HepG2 (cell line): ENCODE measurements around the gene APBB3. TPM values are rescaled to one million over a fixed set of nuclear protein-coding genes. Genes with fewer than 3 reads are reported as not detected.

Experiments
- ATAC-seq: fragments of 200-7000 bp; cut with Tn5 transposase; 3 replicates; pipeline ENCODE4 v1.9.1; 2020; ENCODE audit warnings: mild to moderate bottlenecking, moderate library complexity
- BruUV-seq: library from RNA; stranded (reverse); fragments of 400-500 nt; replicated peaks from 2 replicates; lab custom pipeline; 2021; lab: Mats Ljungman, UMichigan
- CTCF ChIA-PET: fragments of 300-600 bp; formaldehyde crosslinking; extraction: SDS; loops from one replicate; lab custom pipeline; 2021; ENCODE audit warnings: low total read pairs, inconsistent platforms, low intra/inter-chr PET ratio; lab: Yijun Ruan, JAX
- POLR2A ChIA-PET: fragments of 350-600 bp; sonication (Branson Sonifier 250); formaldehyde crosslinking; loops from one replicate; lab custom pipeline; 2020; ENCODE audit warnings: antibody characterized with exemption, inconsistent platforms; lab: Yijun Ruan, JAX
- DNase-seq: peaks from one replicate; pipeline ENCODE4 v3.0.0-alpha.2; 2015; ENCODE audit warnings: low spot score
- FAIRE-seq: peaks from 3 replicates; lab custom pipeline; 2011; peaks lifted over from hg19 to GRCh38; lab: Jason Lieb, UNC
- H2AFZ ChIP-seq: one replicate; pipeline ENCODE4 v1.6.1; 2011; ENCODE audit warnings: low read length, inconsistent platforms
- H3K27ac ChIP-seq: fragments of 300-600 bp; 3 replicates; pipeline ENCODE4 v1.8.0; 2011; ENCODE audit warnings: mixed run types, mild to moderate bottlenecking, mixed read lengths, low read length, inconsistent platforms; ENCODE audit not compliant: insufficient read depth; ENCODE audit errors: extremely low read length
- H3K27me3 ChIP-seq, 2 experiments: fragments of 200-600 bp in 1 of 2; 2 replicates in 1 of 2; 3 replicates in 1 of 2; pipeline versions ENCODE4 v1.6.0 to v1.8.0; 2011; ENCODE audit warnings: low read length in 2 of 2, mild to moderate bottlenecking in 2 of 2, moderate library complexity in 2 of 2, inconsistent platforms in 1 of 2; ENCODE audit not compliant: insufficient read depth in 2 of 2, control insufficient read depth in 1 of 2
- H3K36me3 ChIP-seq, 2 experiments: fragments of 200-600 bp in 1 of 2; replicated peaks in 1 of 2; 2 replicates in 1 of 2; 3 replicates in 1 of 2; pipeline versions ENCODE4 v1.5.1 to v1.8.0; 2011; ENCODE audit warnings: low read length in 2 of 2, inconsistent platforms in 1 of 2; ENCODE audit not compliant: insufficient read depth in 2 of 2, control insufficient read depth in 1 of 2
- H3K4me1 ChIP-seq: 2 replicates; pipeline ENCODE4 v1.5.1; 2012; ENCODE audit warnings: low read length, inconsistent platforms; ENCODE audit not compliant: insufficient read depth
- H3K4me2 ChIP-seq: 2 replicates; pipeline ENCODE4 v1.6.0; 2011; ENCODE audit warnings: low read depth, low read length, inconsistent platforms
- H3K4me3 ChIP-seq, 3 experiments: fragments of 200-600 bp in 1 of 3; sonication (generic), shearing (Covaris generic) in 1 of 3; replicated peaks in 1 of 3; 2 replicates each; pipeline ENCODE4 v1.5.1; 2011 to 2016; ENCODE audit warnings: low read length in 3 of 3, inconsistent platforms in 2 of 3, low read depth in 2 of 3, mild to moderate bottlenecking in 2 of 3, control low read depth in 1 of 3, mixed read lengths in 1 of 3; ENCODE audit not compliant: insufficient read depth in 1 of 3
- H3K79me2 ChIP-seq: one replicate; pipeline ENCODE4 v1.6.1; 2011; ENCODE audit warnings: low read length, inconsistent platforms; ENCODE audit not compliant: insufficient read depth
- H3K9ac ChIP-seq: 2 replicates; pipeline ENCODE4 v1.6.0; 2011; ENCODE audit warnings: mild to moderate bottlenecking, low read depth, low read length, inconsistent platforms; ENCODE audit not compliant: insufficient read depth
- H3K9me3 ChIP-seq: 2 replicates; pipeline ENCODE4 v1.5.1; 2012; ENCODE audit warnings: mild to moderate bottlenecking, low read length
- H4K20me1 ChIP-seq: 2 replicates; pipeline ENCODE4 v1.6.0; 2011; ENCODE audit warnings: inconsistent platforms, mild to moderate bottlenecking, low read length, moderate library complexity; ENCODE audit not compliant: insufficient read depth
- ARID2 ChIP-seq: sonication (generic); formaldehyde crosslinking; IDR thresholded peaks from 2 replicates; pipeline ENCODE4 v1.8.1; 2022; ENCODE audit warnings: mild to moderate bottlenecking, missing genetic modification reagents, borderline replicate concordance
- IRF1 ChIP-seq: sonication (generic); formaldehyde crosslinking; IDR thresholded peaks from 2 replicates; pipeline ENCODE4 v1.4.0; 2020; ENCODE audit warnings: low read depth, mild to moderate bottlenecking, missing genetic modification reagents
- SNAI1 ChIP-seq: sonication (generic); formaldehyde crosslinking; IDR thresholded peaks from 2 replicates; pipeline ENCODE4 v1.5.0; 2020; ENCODE audit warnings: mild to moderate bottlenecking, missing genetic modification reagents, borderline replicate concordance
- ZBTB3 ChIP-seq: sonication (generic); formaldehyde crosslinking; IDR thresholded peaks from 2 replicates; pipeline ENCODE4 v1.4.0; 2020; ENCODE audit warnings: low read depth, mild to moderate bottlenecking, moderate library complexity, missing genetic modification reagents, borderline replicate concordance
- ZBTB34 ChIP-seq: sonication (generic); formaldehyde crosslinking; IDR thresholded peaks from 2 replicates; pipeline ENCODE4 v1.8.0; 2022; ENCODE audit warnings: mild to moderate bottlenecking, missing genetic modification reagents
- ZGPAT ChIP-seq: IDR thresholded peaks from 2 replicates; pipeline ENCODE4 v1.6.1; 2016; ENCODE audit warnings: mild to moderate bottlenecking
- ZNF230 ChIP-seq: sonication (generic); formaldehyde crosslinking; IDR thresholded peaks from 2 replicates; pipeline ENCODE4 v1.4.0; 2020; ENCODE audit warnings: mild to moderate bottlenecking, missing genetic modification reagents
- ZNF382 ChIP-seq: sonication (generic); formaldehyde crosslinking; IDR thresholded peaks from 2 replicates; pipeline ENCODE4 v1.5.0; 2020; ENCODE audit warnings: missing genetic modification reagents, mild to moderate bottlenecking, borderline replicate concordance
- ZNF512 ChIP-seq: sonication (generic); formaldehyde crosslinking; IDR thresholded peaks from 2 replicates; pipeline ENCODE4 v1.4.0; 2020; ENCODE audit warnings: mild to moderate bottlenecking, missing genetic modification reagents
- ZNF619 ChIP-seq: sonication (generic); formaldehyde crosslinking; IDR thresholded peaks from 2 replicates; pipeline ENCODE4 v1.4.0; 2020; ENCODE audit warnings: mild to moderate bottlenecking, missing genetic modification reagents
- ZNF839 ChIP-seq: sonication (generic); formaldehyde crosslinking; IDR thresholded peaks from 2 replicates; pipeline ENCODE4 v1.4.0; 2020; ENCODE audit warnings: missing genetic modification reagents, mild to moderate bottlenecking, borderline replicate concordance
- WGBS: methylation state at CpG from one replicate; pipeline ENCODE4 v1.1.6; 2017; ENCODE audit warnings: low lambda C conversion rate; 5-methylcytosine and 5-hydroxymethylcytosine counted together
- in situ Hi-C: cut with HindIII; loops from 2 replicates; pipeline ENCODE4 v1.10.0; 2017; ENCODE audit warnings: low pct_unique_long_range_greater_than_20kb; ENCODE audit not compliant: extremely low pct_ligation_motif_present
- intact Hi-C: fragments of 100-400 bp; cut with micrococcal nuclease; formaldehyde crosslinking; loops from one replicate; pipeline ENCODE4 v1.10.0; 2022; ENCODE audit not compliant: unreplicated experiment
- polyA plus RNA-seq, 8 experiments: library from polyadenylated mRNA; depleted of rRNA in 3 of 8; stranded (reverse) in 7 of 8; unstranded in 1 of 8; fragments of >200 nt; fragmentation: Illumina TruSeq in 4 of 8; extraction: Trizol in 4 of 8; gene quantifications; 2 replicates each; pipeline versions ENCODE4 v1.2.1 to v1.2.3, GENCODE V29; 2011 to 2016; ENCODE audit warnings: low read depth in 4 of 8, missing spikeins in 1 of 8, mixed read lengths in 1 of 8; ENCODE audit not compliant: insufficient read depth in 1 of 8
- total RNA-seq, 5 experiments: library from RNA; depleted of rRNA; stranded (reverse); fragments of >200 nt; fragmentation: Illumina TruSeq; extraction: Trizol; gene quantifications; 2 replicates each; pipeline ENCODE4 v1.2.3, GENCODE V29; 2016; ENCODE audit warnings: low read depth in 1 of 5

The APBB3 gene
- total and polyA plus RNA-seq, 2 of the 13 experiments (the other 11 are each of a cell fraction or from before 2014, with no cell fraction given), result 0.38 to 0.78 TPM

- Histone ChIP-seq H3K27ac (no peak overlapping the region), H3K79me2 (peaks cover 32% of the 10 kb centered on the region), H4K20me1 (no peaks in the 10 kb centered on the region), H3K4me2 (no peak overlapping the region), H3K36me3 (no peaks in the 10 kb centered on the region), H3K4me3 (no peak overlapping the region), H3K27me3 (peaks cover 0 to under 1% of the 10 kb centered on the region in 2 experiments; a peak in 1 of 5 replicates), H2AFZ (no peak overlapping the region), H3K4me1 (peaks cover 39% of the 10 kb centered on the region), H3K9ac (no peak overlapping the region), H3K9me3 (no peaks in the 10 kb centered on the region)
- ATAC-seq (no peak), FAIRE-seq (no peak), DNase-seq (no peak)
- CTCF ChIA-PET, result no interaction called here
- TF ChIP-seq ZNF512, result no peak
- TF ChIP-seq ZNF382 (CRISPR knock-in tag), result no peak
- intact Hi-C loops (loop anchor here (5.0 kb wide), 1 partner anchor 159 kb away; no protein-coding TSS in a partner anchor), in situ Hi-C loops (no loop called here)
- BruUV-seq, result no TSS peak
- POLR2A ChIA-PET, result interaction anchor here (0.6 to 3.3 kb wide), 4 partner anchors 11 to 222 kb away, joined by 4 to 70 read pairs (median 4); partner anchors contain the start of genes EIF4EBP3, IK and NDUFA2
- 94% methylated on average over 9 of the region's 9 CpGs for WGBS
These were observed 5.9 kb downstream of the APBB3 start for GRCh38 chr5:140558542-140558941.

GRCh38 chr5:140557965-140558364 is 6.4 kb downstream of the APBB3 start:
- ChIA-PET CTCF (no interaction called here), POLR2A (interaction anchor here (1.0 to 3.3 kb wide), 14 partner anchors 9 to 168 kb away, joined by 3 to 70 read pairs (median 7); partner anchors contain the start of genes EIF4EBP3, HARS1, HARS2 and IK)
- WGBS, result 68% methylated on average over 3 of the region's 3 CpGs
- no peak overlapping the region for H2AFZ ChIP-seq
- peak overlapping the region; percentile 85 for H3K9ac ChIP-seq
- peak overlapping the region; percentile 97 for H3K4me2 ChIP-seq
- H4K20me1 ChIP-seq, result no peaks in the 10 kb centered on the region; the same call in 1 of the 2 replicates
- no peak for ATAC-seq
- H3K36me3 ChIP-seq, result peaks cover 0 to 2% of the 10 kb centered on the region in 2 experiments; a peak in 2 of 5 replicates
- no peaks in the 10 kb centered on the region for H3K9me3 ChIP-seq
- H3K27ac ChIP-seq, result peak overlapping the region; percentile 55
- intact Hi-C loops, result loop anchor here (5.0 kb wide), 1 partner anchor 159 kb away; no protein-coding TSS in a partner anchor
- no peak for FAIRE-seq
- DNase-seq, result no peak
- peaks cover 36% of the 10 kb centered on the region for H3K79me2 ChIP-seq
- peaks cover 37% of the 10 kb centered on the region for H3K4me1 ChIP-seq
- in situ Hi-C loops, result no loop called here
- no TSS peak for BruUV-seq
- no peaks in the 10 kb centered on the region for H3K27me3 ChIP-seq
- H3K4me3 ChIP-seq, result peak overlapping the region; percentile 80 to 96 (median 84)
- TF ChIP-seq ARID2 (CRISPR knock-in tag), result 0 out of 2 replicates have a peak, but pooled peaks have one; percentile 15
- peak; percentile 18; the same call in 1 of the 2 replicates for TF ChIP-seq ZNF619 (CRISPR knock-in tag)
- 0 out of 2 replicates have a peak, but pooled peaks have one; percentile 10 for TF ChIP-seq ZNF230 (CRISPR knock-in tag)
- TF ChIP-seq SNAI1 (CRISPR knock-in tag), result 0 out of 2 replicates have a peak, but pooled peaks have one; percentile 2
- TF ChIP-seq ZGPAT (CRISPR knock-in tag), result no peak
- 0 out of 2 replicates have a peak, but pooled peaks have one; percentile 59 for TF ChIP-seq IRF1 (CRISPR knock-in tag)
- TF ChIP-seq ZBTB3 (CRISPR knock-in tag), result 0 out of 2 replicates have a peak, but pooled peaks have one; percentile 55
- TF ChIP-seq ZNF839 (CRISPR knock-in tag), result no peak
- TF ChIP-seq ZBTB34 (CRISPR knock-in tag), result no peak
